Prostate gland (tissue), 2 donors: ENCODE data around the gene GFER. TPM values are rescaled to one million over a fixed set of nuclear protein-coding genes. Genes with fewer than 3 reads are reported as not detected.
"Not testable (repeated sequence)": the region's sequence is repeated elsewhere in the genome, so short reads cannot be mapped to it uniquely, and the experiment has no call there.

Experiments
- DNase-seq: peaks from one replicate; pipeline ENCODE4 v3.0.0-alpha.2; 2019; ENCODE audit warnings: low spot score
- H3K27ac ChIP-seq, 2 donors: fragments of 200-600 bp; sonication (generic); 2 replicates each; pipeline ENCODE4 v1.5.1; 2017 to 2019
- H3K27me3 ChIP-seq: fragments of 200-600 bp; sonication (generic); replicated peaks from 2 replicates; pipeline ENCODE4 v1.5.1; 2019; ENCODE audit not compliant: insufficient read depth
- H3K36me3 ChIP-seq, 2 donors: fragments of 200-600 bp; sonication (generic); 1 replicate in 1 of 2; 2 replicates in 1 of 2; pipeline versions ENCODE4 v1.5.1 to v1.8.1; 2017 to 2019
- H3K4me1 ChIP-seq: fragments of 200-600 bp; sonication (generic); replicated peaks from 2 replicates; pipeline ENCODE4 v1.5.1; 2019
- H3K4me3 ChIP-seq, 2 donors: fragments of 200-600 bp; sonication (generic); 2 replicates each; pipeline ENCODE4 v1.5.1; 2017 to 2019
- H3K9me3 ChIP-seq: fragments of 200-600 bp; sonication (generic); 2 replicates; pipeline ENCODE4 v1.5.1; 2017
- CTCF ChIP-seq, 4 experiments: fragments of 200-600 bp in 2 of 4; fragments of 450-650 bp in 2 of 4; sonication (generic) in 2 of 4; IDR thresholded peaks; 1 replicate in 3 of 4; 2 replicates in 1 of 4; pipeline ENCODE4 v1.5.1; 2016 to 2019; ENCODE audit warnings: antibody characterized with exemption in 4 of 4, mild to moderate bottlenecking in 2 of 4, moderate library complexity in 2 of 4
- POLR2A ChIP-seq: fragments of 450-650 bp; IDR thresholded peaks from one replicate; pipeline ENCODE4 v1.6.1; 2016; ENCODE audit warnings: antibody characterized with exemption, mild to moderate bottlenecking
- POLR2AphosphoS5 ChIP-seq: sonication (generic); formaldehyde crosslinking; IDR thresholded peaks from one replicate; pipeline ENCODE4 v1.6.1; 2017; ENCODE audit warnings: antibody characterized with exemption
- WGBS: methylation state at CpG from one replicate; pipeline ENCODE4 v1.1.5; 2018; 5-methylcytosine and 5-hydroxymethylcytosine counted together
- intact Hi-C: fragments of 100-400 bp; cut with DNase I; formaldehyde crosslinking; loops from one replicate; pipeline ENCODE4 v1.14.2; 2022
- total RNA-seq, 2 donors: library from RNA; depleted of rRNA; stranded (reverse); fragments of >200 nt; gene quantifications; one replicate each; pipeline ENCODE4 v1.1.0, GENCODE V29; 2016

GFER gene
- total RNA-seq, 2 donors from 2014 or later: 21.1 to 26.6 TPM

- no peaks in the 10 kb centered on the region for H3K36me3 ChIP-seq
- peaks cover 42% of the 10 kb centered on the region for H3K4me1 ChIP-seq
- H3K4me3 ChIP-seq: peak overlapping the region in 1 of 2 donors; percentile 28
- WGBS: 27% methylated on average over 20 of the region's 37 CpGs
- H3K27me3 ChIP-seq: no peaks in the 10 kb centered on the region
- TF ChIP-seq POLR2AphosphoS5 (peak; percentile 10), POLR2A (no peak), CTCF (IDR thresholded peaks at IDR 0.05) (peak in 1 of 4 experiments; percentile 18)
- DNase-seq: no peak
- H3K9me3 ChIP-seq: no peaks in the 10 kb centered on the region
- H3K27ac ChIP-seq: peak overlapping the region; percentile 77 to 83
- intact Hi-C loops: no loop called here
Observed at GRCh38 chr16:2033057-2033908, 49.3 kb downstream of the GFER start.

GRCh38 chr16:2033909-2034695, 50.1 kb downstream of the GFER start:
- Histone ChIP-seq H3K27ac (peak overlapping the region; percentile 77 to 86), H3K4me1 (peaks cover 43% of the 10 kb centered on the region), H3K4me3 (peak overlapping the region in 1 of 2 donors; percentile 28)
- intact Hi-C loops, H3K27me3 ChIP-seq, H3K9me3 ChIP-seq, DNase-seq, H3K36me3 ChIP-seq: not testable (repeated sequence)
- WGBS: 46% methylated on average over 13 of the region's 32 CpGs

GRCh38 chr16:2034696-2035430, 50.9 kb downstream of the GFER start:
- no peak for TF ChIP-seq POLR2A
- no peak for TF ChIP-seq CTCF (IDR thresholded peaks at IDR 0.05)
- TF ChIP-seq POLR2AphosphoS5: no peak
- peaks cover 45% of the 10 kb centered on the region for H3K4me1 ChIP-seq

GRCh38 chr16:2035431-2036199, 51.6 kb downstream of the GFER start:
- intact Hi-C loops: no loop called here
- no peaks in the 10 kb centered on the region for H3K9me3 ChIP-seq
- TF ChIP-seq POLR2AphosphoS5 (peak; percentile 13), CTCF (IDR thresholded peaks at IDR 0.05) (no peak)
- peaks cover 49% of the 10 kb centered on the region for H3K4me1 ChIP-seq
- H3K36me3 ChIP-seq: no peaks in the 10 kb centered on the region
- 24% methylated on average over 26 of the region's 34 CpGs for WGBS
- no peaks in the 10 kb centered on the region for H3K27me3 ChIP-seq
- H3K27ac ChIP-seq: peak overlapping the region; percentile 86 to 93
- DNase-seq: no peak
- H3K4me3 ChIP-seq: peak overlapping the region; percentile 3 to 7

More at GRCh38 chr16:2034696-2035430, 50.9 kb downstream of the GFER start:
- Histone ChIP-seq H3K27ac (peak overlapping the region; percentile 86 to 93), H3K9me3 (no peaks in the 10 kb centered on the region), H3K4me3 (peak overlapping the region in 1 of 2 donors; percentile 7), H3K36me3 (no peaks in the 10 kb centered on the region), H3K27me3 (no peaks in the 10 kb centered on the region)
- no peak for DNase-seq
- intact Hi-C loops: no loop called here
- 84% methylated on average over 17 of the region's 17 CpGs for WGBS
